Measurements from ENCODE around the gene AMN.

Gene AMN

DNA sequence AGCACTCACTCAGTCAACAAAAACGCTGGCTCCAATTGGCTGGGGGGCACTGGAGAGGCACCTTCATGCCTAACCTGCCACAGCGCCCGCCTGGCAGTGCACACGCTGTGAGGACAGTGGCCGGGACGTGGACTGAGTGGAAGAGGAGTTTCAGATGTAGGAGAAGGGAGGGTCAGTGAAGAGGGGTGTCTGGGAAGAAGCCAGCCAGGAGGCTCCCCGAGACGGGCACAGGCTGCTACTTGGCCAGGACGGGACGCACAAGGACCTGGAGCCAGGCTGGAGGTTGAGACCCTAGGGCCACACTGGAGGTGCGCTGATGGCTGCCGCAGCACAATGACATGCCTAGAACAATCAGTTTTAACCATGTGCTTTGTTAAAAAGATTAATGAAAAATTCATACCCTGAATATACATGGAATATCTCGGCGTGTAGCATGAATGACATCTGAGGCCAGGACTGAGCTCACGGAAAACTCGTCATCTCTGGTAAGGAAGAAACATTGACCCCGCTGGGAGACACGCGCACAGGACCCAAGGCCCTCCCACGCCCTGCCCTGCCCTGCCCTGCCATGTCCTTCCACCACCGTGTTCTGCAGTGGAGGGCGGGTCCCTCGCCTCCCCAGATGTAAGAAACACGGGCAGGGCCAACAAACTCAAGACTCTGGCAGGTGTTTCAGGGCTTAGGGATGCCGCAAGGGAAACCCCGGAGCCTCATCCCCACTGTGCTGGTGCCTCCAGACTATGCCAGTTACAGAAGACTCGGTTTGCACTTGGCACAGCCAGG, 25.0 kb downstream of the AMN start:
- no peak for DNase-seq

DNA sequence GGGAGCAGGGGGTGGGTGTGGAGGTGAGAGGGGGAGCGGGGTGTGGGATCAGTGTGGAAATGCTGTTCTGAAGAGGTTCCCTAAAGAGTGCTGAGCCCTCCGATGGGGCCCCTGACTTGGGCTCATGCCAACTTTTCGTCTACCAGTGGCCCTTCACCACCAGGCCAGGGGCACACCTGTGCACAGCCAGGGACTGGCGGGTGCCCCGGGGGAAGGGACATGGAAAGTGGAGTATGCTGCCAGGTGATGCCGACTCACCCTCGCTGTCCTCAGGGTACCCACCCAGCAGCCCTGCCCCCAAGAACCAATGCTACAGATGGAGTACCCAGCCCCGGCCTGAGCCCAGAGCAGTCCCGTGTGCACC, 26.2 kb downstream of the AMN start:
- no peak for DNase-seq

DNA sequence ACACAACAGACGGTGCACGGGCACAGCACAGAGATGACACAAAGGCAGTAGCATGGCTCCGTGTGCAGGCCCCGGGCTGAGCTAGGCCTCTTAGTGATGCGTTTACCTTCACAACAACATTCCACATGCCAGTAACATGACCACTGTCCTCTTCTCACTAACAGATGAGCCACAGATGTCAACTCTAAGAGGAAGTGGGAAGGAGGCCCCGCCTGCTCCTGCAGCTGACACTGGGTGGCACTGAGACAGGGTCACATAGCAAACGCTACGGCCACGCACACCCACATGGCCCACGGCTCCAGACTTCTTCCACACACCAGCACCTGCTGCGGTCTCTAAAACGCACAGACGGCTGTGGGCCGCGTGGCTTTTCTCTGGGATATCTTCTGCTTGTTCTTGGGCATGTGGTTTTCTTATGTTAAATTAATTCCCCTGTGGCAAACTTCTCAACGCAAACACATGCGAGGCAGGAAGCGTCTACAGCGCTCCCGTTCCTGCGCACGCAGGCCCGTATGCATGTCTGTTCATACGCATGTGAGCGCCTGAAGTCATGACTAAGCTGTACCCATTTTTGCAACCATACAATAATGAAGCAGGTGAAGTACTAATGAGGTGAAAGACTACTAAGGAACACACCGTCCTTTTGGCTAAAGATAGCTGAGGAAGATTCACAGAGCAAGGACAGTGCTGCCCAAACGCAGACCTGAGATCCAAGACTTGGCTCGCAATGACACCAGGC, 26.8 kb downstream of the AMN start:
- no peak for DNase-seq

DNA sequence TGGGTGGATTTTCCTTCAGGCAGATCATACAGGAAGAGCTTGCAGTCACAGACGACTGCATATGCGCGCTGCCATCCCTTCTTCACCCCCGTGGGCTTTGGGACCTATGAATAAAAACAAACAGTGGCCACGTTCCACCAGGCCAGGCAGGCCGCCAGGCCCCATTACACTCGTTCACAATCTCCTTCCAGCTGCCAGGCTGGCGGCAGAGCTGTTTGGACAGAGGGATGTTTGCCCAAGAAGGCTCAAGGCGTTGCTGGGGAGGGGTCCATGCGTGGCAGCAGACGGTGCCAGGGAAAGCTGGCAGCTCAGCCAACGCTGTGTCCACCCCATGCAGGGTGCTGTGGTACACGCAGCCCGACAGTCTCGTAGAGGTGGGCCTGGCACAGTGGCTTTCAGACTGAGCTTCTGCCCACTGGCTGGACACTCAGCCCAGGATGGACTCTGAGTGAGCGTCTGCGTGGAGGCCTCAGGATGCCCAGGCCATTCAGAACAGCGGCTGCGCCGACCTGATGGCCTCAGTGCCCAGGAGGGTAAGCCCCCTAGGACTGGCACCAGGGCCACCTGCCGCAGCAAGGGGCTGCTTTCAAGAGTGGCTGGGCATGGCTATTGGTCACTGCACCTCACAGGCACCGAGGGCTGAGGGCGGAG, 27.5 kb downstream of the AMN start:
- no peak for DNase-seq

DNA sequence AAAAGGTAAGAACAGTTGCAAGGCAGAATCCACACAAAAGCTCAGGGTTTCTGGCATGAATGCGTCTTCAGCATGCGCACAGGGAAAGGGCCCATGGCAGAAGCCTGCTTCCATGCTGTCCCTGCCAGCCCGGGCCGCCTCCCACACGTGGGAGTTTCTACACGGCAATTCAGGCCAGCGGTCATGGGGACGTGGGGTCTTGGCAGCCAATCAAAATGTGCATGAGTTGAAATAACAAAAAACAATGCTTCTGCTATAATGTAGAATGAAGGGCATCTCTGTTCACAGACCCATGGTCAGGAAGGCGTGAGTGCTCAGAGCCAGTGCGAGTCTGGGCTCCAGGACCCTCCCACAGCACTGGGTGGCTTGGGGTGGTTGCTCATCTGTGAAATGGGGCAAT, 28.6 kb downstream of the AMN start:
- no peak for DNase-seq

DNA sequence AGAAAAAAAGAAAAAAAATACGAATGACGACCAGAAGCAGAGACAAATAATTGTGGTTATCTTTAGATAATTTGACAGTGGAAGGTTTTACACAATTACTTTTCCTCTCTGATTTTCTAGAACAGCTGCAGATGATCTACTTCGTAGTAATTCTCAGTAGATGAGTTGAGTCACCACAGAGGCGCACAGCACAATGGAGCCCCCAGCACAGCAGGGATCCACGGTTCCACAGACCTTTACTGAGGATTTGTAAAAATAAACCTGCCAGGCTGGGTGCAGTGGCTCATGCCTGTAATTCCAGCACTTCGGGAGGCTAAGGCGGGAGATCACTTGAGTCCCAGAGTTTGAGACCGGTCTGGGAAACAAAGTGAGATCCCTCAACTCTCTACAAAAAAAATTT, 29.3 kb downstream of the AMN start:
- no peak for DNase-seq

DNA sequence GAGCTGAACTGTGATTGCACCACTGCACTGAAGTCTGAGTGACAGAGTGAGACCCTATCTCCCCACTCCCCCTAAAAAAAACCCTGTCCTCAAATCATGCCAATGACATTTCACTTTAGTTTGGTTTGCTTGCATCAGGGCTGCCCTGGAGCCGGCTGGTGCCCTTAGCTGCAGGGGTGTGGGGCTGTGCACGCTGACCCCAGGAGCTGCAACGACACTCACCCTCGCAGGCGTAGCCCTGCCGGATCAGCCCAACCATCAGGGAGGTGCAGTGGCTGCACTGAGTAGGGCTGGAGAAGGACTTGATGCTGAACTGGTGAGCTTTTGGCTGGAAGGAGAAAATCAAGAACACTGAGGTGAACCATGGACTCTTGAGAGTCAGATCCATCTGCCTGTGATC, 29.8 kb downstream of the AMN start:
- no peak for DNase-seq

DNA sequence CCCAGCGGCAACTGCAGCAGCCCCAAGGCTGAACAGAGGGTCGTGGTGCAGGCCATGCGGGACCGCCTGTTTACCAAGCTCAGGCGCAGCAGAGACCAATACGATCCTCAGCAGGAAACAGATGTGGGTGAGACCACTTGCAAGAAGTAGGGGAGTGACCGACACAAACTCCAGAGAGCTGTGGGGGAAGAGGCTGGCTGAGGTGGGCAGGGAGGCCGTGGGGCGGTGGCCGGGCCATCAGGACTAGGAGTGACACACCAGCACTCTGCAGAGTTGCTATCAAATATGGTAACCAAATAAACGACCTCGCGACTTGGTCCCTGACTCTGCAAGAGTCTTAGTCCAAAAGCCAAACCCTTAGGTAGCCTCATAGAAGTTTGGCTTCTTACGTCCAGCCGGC, 30.6 kb downstream of the AMN start:
- DNase-seq, result no peak

DNA sequence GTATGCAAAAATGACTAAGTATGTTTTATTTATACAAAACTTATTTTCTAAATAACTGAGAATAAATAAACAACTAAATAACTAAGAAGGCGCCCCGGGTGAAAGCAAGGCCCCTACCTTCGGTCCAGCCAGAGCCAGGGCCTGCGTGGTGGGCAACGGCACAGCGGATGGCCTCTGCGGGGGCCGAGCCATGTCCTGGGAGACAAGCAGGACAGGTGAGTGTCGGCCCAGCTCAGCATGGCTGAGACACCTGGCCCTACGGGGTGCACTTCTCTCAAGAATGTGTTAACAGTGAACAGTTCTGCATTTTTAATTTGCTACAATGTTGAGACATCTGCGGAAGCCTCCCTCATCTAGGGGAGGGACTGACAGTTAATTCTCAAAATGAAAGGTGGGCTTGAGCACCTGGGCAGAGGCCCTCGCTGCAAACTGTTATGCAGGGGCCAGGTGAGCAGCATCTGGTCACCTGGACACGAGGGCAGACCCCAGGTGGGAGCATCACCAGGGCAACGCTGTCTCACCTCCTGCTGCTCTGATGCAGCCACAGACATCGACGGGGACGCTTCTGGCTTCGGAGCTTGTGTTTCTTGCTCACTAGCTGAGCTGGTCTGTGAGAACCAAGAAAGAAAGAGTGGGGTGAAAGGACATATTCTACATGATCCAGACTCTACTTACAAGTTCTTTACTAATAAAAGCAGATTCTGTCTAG, 31.8 kb downstream of the AMN start:
- no peak for DNase-seq

DNA sequence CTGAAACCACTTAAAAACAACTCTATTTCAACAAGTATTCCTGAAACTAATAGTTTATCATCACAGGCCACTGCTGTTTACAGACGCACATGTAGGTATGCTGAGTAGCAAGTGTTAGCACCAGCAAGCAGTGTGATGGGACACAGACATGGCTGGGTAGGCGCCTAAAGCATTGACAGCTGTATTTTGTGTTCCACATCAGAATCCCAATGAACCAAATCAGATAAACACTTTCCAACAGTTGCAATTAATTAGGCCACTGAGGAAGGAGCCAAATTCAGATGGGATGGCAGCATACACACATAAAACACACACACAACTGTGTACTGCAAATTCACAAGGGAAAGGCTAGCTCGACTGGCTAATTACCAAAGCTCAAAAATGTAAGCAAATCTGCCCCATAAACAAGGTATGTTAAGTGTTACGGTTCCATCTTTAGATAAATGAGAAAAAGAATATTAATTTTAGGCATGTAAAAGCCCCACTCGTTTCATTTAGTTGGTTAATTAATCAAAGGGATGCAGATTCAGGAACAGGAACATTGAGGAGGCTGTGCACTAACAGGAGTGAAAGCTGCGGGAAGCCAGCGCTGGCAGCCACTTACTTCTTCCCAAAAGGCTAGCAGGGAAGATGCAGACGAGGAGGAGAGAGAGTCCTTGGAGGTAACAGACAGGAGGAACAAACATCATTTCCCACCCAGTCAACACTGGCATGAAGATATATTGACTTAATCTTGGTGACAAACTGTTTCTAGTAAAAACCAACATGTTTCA, 33.4 kb downstream of the AMN start:
- DNase-seq, result no peak

DNA sequence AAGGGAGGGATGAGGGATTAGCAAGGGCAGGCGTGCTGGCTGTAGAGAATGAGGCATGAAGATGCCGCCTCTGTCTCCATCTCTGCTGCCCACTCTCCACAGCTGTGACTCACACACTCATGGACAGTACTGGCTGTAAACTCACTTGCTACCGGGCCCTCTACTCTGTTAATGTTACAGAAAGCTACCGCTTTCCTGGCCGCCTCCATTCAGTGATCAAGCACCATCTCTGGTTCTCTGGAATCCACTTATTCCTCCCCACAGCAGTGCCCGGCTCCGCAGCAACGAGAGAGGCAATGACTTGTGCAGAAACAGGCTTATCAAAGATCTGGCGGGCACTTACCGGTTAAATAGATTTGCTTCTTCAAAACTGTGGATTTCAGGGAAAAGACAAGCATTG, 34.8 kb downstream of the AMN start:
- no peak for DNase-seq

DNA sequence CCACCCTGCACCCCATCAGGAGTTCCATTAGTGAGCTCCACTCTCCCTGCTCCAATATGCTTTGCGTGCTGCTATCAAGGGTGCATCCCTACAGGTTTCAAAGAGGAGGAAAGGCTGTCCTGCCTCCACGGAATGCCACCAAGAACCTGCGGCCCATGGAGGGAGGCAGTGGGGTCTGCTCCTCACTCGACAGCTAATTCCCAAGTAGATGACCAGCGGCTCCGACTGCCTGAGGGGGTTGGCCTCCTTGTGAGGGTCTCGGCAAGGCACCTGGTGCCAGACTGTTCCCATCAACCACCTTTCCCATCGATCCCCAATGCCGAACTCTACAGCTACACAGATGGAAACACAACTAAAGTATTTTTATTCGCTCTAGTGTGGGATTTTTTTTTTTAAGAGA, 36.0 kb downstream of the AMN start:
- no peak for DNase-seq

DNA sequence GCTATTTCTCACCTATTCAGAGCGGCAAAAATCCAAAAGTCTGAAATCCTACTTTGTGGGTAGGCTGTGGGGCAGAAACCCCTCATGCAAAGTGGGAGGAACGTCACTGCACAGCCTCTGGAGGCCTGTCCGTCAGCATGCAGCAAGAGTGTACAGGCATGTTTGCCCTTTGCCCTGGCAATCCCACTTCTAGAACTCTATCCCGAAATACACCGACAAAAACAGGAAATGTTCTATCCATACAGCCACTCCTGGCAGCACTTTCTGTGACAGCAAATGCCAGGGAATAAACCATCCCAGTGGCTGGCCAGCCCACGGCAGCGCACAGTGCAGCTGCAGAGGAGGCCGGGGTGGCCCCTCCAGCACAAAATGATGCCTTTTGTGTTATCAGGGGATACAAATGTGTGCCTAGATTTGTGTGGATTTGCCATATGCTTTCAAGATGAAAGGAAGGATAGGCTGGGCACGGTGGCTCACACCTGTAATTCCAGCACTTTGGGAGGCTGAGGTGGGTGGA, 39.7 kb downstream of the AMN start:
- no peak for DNase-seq

DNA sequence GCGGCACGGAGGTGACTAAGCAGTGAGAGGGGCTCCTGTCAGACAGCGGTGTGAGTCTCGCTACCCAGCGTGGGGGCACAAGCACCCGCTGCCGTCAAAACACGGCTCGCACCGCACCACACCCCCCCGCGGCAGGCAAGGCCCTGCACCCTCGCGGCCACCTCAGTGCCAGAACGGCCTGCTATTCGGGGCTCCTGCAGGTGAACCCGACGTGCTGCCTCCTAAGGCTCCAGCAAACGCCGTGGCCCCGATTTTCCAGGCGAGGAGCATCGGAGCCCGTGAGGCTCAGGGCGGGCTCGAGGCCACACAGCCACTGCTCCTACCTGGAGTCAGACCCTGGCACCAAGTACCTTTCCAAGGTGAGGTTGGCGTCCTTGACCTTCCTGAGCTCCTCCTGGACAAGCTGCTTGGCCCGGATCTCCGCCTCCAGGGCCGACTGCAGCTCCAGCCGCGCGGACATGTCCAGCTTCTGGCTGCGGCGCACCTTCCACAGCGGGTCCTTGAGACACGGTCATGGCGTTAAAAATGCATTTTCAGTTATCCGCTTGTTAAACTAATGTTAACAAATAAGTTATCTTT, 41.8 kb downstream of the AMN start:
- DNase-seq, result no peak

DNA sequence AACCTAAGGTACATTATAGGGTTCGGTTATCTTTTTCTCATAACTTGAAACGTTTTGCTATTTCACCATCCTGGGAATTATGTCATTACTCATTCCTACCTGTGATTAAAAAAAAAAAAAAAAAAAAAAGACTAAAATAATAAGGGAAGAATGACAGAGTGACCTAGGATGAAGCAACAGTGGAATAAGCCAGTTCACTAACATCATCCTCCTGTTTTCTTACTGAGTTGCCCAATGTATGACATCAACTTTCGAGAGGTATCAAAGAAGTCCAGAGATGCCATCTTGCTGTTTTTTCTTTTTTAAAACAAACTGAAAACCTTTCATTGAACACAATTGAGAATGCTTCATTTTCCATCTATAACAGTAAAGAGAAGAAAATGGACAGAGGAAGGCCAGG, 42.8 kb downstream of the AMN start:
- DNase-seq, result no peak

DNA sequence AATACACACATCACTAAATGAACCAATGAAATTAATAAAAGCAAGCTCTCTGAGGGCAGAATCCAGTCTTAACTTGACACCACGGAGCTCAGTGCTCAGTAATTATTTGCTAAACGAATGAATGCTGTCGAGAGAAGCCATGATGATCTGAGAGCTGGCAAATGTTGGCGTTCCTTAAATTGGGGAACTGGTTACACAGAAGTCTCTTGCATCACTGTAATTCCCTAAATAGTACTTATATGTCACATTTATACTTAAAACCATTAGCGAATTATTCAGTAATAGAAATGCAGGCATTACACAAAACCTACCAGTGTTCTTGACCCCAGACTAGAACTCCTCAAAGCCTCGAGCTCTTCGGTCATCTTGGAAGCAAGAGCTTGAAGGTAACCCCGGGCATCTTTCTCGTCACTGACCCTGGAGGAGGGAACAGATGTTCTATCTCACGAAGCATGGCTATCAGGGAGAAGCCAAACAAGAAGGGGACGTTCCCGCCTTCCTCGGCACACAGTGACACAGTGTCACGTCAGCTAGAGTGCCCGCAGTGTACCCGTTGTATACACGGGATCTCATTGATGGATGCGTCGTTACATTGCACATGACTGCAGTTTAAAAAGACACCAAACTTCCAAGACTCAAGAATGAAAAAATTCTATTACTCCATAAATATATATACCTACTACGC, 43.6 kb downstream of the AMN start:
- DNase-seq, result no peak

DNA sequence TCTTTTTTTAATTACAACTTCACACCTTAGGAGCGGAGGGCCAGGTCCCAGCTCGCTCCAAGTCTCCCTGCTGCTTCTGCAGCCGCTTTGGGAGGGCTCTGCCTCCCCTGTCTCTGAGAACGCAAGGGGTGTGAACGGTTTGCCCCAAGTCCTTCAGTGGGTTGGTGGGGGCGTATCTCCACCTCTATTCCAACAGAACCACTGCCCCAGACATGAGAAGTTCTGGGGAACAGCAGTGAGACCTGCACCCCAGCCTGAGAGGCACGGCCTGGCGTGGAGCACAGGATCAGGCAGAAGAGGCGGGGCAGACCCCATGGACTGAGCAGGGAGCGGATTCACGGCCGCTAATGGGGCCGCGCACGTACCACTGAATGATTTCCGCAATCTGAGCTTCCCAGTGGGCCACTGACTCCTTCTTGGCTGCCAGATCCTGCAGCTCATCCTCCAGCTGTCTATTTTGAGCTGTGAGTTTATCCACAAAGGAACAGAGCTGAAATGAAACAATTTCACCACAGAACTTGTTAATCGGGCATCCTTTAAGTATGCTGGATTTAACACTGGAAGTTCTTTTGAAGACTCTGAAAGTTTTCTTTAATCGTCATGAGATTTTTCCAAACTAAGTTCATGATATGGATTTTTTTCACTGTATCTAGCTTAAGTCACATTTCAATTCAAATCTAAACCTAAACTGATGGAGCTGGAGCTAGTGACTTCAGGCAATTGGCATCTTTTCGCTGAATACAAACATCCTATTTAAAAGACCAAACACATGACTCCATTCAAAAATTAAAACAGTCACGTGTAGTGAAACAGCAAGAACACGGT, 44.4 kb downstream of the AMN start:
- DNase-seq, result no peak

DNA sequence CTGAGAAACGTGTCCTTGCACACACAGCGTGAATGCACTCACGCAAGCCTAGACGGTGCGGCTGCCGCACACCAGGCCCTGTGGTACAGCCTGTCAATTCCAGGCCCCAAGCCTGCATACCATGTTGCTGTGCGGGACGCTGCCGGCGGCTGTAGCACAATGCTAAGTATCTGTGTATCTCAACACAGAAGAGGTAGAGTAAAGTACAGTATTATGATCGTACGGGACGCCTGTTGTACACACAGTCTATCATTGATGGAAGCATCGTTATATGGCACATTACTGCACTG, 45.0 kb downstream of the AMN start:
- no peak for DNase-seq

DNA sequence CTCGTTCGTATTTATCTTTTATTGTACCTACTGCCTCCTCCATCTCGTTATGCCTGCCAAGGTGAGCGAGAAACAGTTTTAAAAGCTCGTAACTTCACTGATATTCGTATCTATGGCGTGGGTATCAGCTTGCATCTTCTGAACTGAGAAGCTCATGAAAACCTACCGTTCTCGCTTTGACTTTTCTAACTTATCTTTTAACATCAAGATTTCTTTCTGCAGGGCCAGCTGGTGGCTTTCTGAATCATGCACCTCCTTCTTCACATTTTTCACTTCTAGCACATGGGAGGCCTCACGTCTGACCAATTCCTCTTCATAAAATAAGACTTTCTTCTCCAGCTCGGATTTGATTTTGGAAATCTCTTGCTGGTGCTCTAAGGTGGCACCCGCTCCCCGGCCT, 45.8 kb downstream of the AMN start:
- no peak for DNase-seq

DNA sequence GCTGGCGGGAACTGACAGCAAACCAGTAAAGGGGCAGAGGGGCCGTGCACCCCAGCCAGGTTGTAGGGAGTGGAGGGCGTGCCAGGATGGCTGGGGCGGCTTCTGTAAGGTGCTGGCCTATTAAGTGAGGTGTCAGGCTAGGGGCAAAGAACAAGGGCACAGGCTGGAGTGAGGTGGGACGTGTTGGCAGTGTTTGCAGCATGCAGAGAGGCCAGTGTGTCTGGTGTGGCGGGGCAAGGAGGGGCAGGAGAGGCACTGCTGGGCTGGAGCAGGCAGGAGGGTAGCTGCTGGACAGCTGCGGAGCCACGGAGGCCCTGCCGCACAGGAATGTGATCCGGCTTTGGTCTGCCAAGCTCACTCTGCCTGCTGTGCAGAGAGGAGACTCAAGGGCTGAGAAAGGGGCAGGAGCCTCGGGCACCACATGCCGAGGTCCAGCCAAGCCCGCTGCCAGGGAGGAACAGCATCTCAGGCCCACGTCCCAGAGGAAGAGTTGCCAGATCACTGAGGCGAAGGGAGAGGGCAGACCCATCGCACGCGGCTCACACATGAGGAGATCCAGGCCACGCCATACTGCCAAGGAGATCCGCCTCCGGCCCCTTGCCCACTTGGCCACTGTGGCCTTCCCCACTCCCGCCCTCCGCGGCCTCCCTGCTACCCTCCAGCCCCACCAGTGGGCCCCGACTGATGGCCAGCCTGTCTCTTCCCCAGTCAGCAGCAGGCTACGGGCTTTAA, 46.8 kb downstream of the AMN start:
- no peak for DNase-seq

Measured in activated CD4-positive, CD25-positive, alpha-beta regulatory T cell (primary cell).